Measurements from ENCODE around the gene CSMD2. TPM values are rescaled to one million over a fixed set of nuclear protein-coding genes. Genes with fewer than 3 reads are reported as not detected.

CSMD2 gene
- total and polyA plus RNA-seq, 7 donors, result 0.02 to 0.32 (median 0.10) TPM

GRCh38 chr1:34178072-34178471 lies 13.0 kb upstream of the CSMD2 start:
- Histone ChIP-seq H3K27me3 (ENCODE audit: insufficient read depth in 3 of 3, low read length in 2 of 3) (peaks cover 0 to 59% (median 8%) of the 10 kb centered on the region in 3 donors), H3K4me1 (no peaks in the 10 kb centered on the region), H3K9me3 (no peaks in the 10 kb centered on the region)

GRCh38 chr1:34176830-34177603 lies 12.0 kb upstream of the CSMD2 start, which contains the start of gene C1orf94:
Gene C1orf94 (plus strand): TSS chr1:34176907. CDS start chr1:34177790, 883 bp downstream.
- TF ChIP-seq, protein P1, sequence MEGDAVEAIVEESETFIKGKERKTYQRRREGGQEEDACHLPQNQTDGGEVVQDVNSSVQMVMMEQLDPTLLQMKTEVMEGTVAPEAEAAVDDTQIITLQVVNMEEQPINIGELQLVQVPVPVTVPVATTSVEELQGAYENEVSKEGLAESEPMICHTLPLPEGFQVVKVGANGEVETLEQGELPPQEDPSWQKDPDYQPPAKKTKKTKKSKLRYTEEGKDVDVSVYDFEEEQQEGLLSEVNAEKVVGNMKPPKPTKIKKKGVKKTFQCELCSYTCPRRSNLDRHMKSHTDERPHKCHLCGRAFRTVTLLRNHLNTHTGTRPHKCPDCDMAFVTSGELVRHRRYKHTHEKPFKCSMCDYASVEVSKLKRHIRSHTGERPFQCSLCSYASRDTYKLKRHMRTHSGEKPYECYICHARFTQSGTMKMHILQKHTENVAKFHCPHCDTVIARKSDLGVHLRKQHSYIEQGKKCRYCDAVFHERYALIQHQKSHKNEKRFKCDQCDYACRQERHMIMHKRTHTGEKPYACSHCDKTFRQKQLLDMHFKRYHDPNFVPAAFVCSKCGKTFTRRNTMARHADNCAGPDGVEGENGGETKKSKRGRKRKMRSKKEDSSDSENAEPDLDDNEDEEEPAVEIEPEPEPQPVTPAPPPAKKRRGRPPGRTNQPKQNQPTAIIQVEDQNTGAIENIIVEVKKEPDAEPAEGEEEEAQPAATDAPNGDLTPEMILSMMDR (IDR thresholded peaks at IDR 0.05), result no peak
- no peak for DNase-seq
- H3K4me1 ChIP-seq, result no peaks in the 10 kb centered on the region
- H3K36me3 ChIP-seq (ENCODE audit: insufficient read depth in 1 of 2, low read depth in 1 of 2), result no peaks in the 10 kb centered on the region
- H3K27ac ChIP-seq, result no peak within 1 kb of the TSS
- H3K9me3 ChIP-seq, result no peaks in the 10 kb centered on the region
- no peak within 1 kb of the TSS for H3K4me3 ChIP-seq
- ATAC-seq, result peak in 1 of 4 donors; percentile 44
- WGBS, 3 donors, result 6 to 9% (median 6%) methylated on average over 48 to 58 of the region's 58 CpGs
- peaks cover 0 to 59% (median 8%) of the 10 kb centered on the region in 3 donors for H3K27me3 ChIP-seq (ENCODE audit: insufficient read depth in 3 of 3, low read length in 2 of 3)
- intact Hi-C loops (cut with DNase I), result no loop called here

More at GRCh38 chr1:34178072-34178471, 13.0 kb upstream of the CSMD2 start:
- DNase-seq (no peak), ATAC-seq (no peak)
- Histone ChIP-seq H3K36me3 (ENCODE audit: insufficient read depth in 1 of 2, low read depth in 1 of 2) (no peaks in the 10 kb centered on the region), H3K4me3 (no peak overlapping the region), H3K27ac (no peak overlapping the region)
- intact Hi-C loops (cut with DNase I), result no loop called here
- 44 to 54% (median 54%) methylated on average over 2 of the region's 2 CpGs for WGBS, 3 donors
- TF ChIP-seq, protein P1 (IDR thresholded peaks at IDR 0.05), result no peak

DNA sequence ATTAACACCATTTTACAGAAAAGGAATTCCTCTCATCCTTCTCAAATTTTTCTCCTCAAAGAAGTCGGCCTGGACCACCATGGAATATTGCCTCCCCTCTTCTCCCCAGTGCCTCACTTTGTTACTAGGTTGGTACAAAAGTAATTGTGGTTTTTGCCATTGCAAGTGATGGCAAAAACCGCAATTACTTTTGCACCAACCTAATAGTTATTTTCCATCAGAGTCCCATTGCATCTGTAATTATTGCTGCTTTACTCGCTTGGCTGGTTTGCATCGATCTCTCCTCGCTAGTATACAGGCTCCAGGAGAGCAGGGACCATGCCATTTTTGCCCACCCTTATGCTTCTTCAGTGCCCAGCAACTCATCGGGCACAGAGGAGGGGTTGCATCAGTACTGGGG lies 10.7 kb upstream of the CSMD2 start:
- Histone ChIP-seq H3K4me3 (no peak overlapping the region), H3K9me3 (no peaks in the 10 kb centered on the region), H3K27ac (no peak overlapping the region), H3K4me1 (no peaks in the 10 kb centered on the region), H3K27me3 (ENCODE audit: insufficient read depth in 3 of 3, low read length in 2 of 3) (peaks cover 0 to 61% (median 8%) of the 10 kb centered on the region in 3 donors), H3K36me3 (ENCODE audit: insufficient read depth in 1 of 2, low read depth in 1 of 2) (no peaks in the 10 kb centered on the region)
- intact Hi-C loops (cut with DNase I), result no loop called here
- DNase-seq (no peak), ATAC-seq (no peak)
- TF ChIP-seq, protein P1 (IDR thresholded peaks at IDR 0.05), result no peak
- WGBS, 3 donors, result 89 to 92% (median 91%) methylated on average over 6 of the region's 6 CpGs

- no peaks in the 10 kb centered on the region for H3K36me3 ChIP-seq (ENCODE audit: insufficient read depth in 1 of 2, low read depth in 1 of 2)
- H3K27ac ChIP-seq, result no peak overlapping the region
- H3K27me3 ChIP-seq (ENCODE audit: insufficient read depth in 3 of 3, low read length in 2 of 3), result peaks cover 0 to 80% (median 24%) of the 10 kb centered on the region in 3 donors
- H3K4me1 ChIP-seq, result peaks cover 7% of the 10 kb centered on the region
- H3K4me3 ChIP-seq, result no peak overlapping the region
- 32 to 44% (median 37%) methylated on average over 13 of the region's 13 CpGs for WGBS, 3 donors
- H3K9me3 ChIP-seq, result no peaks in the 10 kb centered on the region
- TF ChIP-seq, protein P1 (IDR thresholded peaks at IDR 0.05), result no peak
- ATAC-seq (no peak), DNase-seq (no peak)
- intact Hi-C loops (cut with DNase I), result no loop called here
Observed at GRCh38 chr1:34167389-34167788, 2.4 kb upstream of the CSMD2 start.

Data from psoas muscle (tissue), 8 donors.